Activated CD4-positive, alpha-beta T cell treated with anti-CD3 and anti-CD28 coated beads for 4 hours (primary cell): ENCODE data around the gene PEX14.

Experiments
- DNase-seq, 2 donors: peaks; one replicate each; pipeline ENCODE4 v3.0.0-alpha.2; 2020

Gene PEX14

DNA sequence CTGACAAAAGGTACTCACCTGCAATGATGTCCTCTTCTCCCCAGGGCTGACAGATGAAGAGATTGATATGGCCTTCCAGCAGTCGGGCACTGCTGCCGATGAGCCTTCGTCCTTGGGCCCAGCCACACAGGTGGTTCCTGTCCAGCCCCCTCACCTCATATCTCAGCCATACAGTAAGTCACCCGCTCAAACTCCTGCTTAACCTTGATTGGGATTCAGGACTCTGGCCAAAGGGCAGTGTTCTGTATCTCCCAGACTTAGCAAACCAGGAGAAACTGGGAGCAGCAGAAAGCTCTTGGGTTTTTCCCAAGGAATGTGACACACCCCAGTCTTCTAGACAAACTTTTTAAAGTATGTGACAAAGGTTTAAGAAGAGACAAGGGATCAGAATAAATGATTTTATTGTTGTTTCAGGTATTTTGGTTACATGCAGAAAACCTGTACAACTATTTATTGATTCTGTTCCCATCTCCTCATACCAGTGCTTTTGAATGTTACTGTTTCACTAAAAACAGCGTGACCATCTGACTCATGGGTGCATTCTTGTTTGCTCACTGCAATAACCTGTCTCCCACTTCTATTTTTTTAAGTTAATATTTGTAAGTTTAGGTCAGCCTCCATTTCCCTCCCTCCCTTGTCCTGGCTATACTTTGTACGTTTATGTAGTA is 124.6 kb downstream of the PEX14 start:
- DNase-seq = no peak

DNA sequence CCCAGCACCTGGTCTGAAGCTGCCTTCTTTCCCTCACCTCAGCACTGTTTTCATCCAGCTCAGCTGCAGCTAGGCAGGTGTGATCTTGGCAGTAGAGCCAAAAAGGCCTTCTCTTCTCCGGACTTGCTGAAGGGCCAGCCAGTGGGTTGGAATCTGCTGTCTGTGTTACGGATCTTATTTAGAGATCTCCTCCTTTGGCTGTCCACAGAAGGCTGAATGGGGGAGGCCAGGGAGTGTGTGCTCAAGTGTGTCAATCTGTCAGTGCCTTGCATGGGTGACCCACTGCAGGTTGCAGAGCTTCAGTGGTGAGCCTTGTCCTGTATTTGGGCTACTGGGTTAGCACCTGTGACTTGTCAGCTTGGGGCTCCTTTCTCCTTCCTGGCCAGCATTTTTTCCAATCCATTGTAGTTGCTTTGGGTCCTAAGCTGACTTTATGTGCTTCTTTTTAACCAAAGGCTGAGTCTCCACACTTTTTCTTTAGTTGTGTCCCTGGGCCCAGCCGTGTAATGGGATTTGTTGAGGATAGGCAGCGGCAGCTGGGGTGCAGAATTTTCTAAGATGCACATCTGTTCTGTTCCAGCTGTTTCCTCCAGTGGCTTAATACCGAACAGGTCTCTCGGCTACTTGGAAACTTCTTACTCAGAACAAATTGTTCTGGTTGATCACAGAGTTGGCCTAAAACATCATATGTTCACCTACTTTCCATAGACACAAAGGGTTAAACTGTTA is 126.8 kb downstream of the PEX14 start:
- DNase-seq = no peak

DNA sequence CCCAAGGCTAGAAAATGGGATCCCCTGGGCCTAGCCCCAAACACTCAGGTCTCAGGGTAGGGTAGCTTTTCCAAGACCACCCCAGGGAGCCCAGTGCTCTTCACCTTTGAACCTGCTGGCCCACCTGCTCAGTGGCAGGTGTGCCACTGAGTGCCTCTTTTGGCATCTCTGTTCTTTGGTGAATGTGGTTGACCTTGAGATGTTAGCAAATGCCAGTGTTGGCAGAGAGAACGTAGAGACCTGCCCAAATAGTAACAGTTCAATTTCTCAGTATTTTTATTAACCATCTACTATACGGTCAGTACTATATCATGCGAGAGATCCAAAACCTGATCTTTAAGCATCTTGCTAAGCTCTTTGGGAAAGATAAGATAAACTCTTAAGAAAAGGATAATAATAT is 128.2 kb downstream of the PEX14 start:
- no peak for DNase-seq

DNA sequence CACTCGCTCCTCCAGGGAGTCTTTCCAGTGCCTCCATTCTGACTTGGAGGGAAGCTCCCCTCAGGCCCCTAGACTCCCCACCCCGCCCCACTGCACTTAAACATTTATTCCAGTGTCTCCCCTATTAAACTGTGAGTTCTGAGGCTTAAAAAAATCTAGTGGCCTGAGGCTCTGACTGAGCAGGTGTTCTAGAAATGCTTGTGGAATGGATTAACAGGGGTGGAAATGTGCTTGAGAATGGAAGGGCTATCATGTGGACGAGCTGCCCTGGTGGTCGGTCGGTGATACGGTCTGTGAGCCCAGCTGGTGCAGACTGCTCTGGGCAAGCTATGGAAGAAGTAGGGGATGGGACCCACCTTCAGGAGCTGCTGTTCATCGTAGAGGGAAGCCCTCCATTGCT is 130.2 kb downstream of the PEX14 start:
- DNase-seq = no peak

DNA sequence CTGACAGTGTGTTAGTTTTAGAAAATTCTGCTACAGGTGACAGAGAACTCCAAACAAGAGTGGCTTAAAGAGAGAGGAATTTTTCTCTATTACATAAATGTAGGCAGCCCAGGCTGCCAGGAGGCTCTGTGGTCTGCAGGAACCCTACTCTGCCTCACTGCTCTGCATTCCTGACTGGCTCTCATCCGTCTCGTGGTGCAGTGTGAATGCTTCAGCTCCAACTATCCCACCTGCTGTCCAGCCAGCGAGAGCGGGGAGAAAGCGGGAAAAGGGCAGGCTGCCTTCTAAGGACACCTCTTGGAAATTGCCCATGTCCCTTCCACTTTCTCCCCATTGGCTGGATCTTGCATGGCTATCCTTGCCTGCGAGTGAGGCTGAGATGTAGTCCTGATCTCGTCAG is 131.3 kb downstream of the PEX14 start:
- DNase-seq = no peak

DNA sequence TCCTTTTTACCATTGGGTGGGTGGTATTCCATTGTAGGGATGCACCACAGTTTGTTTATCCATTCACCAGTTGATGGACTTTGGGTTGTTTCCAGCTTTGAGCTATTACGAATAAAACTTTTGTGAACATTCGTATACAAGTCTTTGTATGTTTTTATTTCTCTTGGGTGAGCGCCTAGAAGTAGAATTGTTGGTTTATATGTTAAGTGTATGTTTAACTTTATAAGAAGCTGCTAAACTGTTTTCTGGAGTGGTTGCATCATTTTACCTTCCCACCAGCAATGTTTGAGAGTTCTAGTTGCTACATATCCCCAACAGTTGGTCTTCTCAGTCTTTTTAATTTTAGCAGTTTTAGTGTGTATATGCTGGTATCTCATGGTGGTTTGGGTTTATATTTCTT is 132.5 kb downstream of the PEX14 start:
- DNase-seq = no peak

DNA sequence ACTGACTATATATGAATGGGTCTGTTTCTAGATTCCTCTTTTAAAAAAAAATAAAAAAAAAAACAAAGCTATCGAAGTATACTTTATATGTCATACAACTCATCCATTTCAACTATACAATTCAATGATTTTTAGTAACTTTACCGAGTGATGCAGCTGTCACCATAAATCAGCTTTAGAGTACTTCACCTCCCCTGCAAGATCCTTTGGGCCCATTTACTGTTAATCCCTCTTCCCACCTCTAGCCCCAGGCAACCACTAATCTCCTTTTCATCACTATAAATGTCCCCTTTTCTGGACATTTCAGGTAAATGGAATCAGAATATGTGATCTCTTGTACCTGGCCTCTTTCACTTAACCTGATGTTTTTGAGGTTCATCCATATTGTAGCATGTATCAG is 133.9 kb downstream of the PEX14 start:
- DNase-seq = no peak

DNA sequence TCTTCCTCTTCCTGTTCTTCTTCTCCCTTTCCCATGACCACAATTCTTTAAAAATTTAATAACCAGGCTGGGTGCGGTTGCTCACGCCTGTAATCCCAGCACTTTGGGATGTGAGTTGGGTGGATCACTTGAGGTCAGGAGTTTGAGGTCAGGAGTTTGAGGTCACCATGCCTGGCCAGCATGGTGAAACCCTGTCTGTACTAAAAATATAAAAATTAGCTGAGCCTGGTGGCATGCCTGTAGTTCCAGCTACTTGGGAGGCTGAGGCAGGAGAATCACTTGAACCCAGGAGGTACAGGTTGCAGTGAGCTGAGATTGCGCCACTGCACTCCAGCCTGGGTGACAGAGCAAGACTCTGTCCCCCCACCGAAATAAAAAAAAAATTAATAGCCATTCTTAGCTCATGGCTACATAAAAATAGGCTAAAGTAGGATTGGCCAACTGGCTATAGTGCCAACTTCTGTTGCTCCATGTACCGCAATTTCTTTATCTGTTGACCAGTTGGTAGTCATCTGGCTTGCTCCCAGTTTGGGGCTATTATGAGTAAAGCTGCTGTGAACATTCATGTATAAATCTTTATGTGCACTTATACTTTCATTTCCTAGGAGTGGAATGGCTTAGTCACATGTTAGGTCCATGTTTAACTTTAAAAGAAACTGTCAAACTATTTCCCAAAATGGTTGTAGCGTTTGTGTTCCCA is 136.3 kb downstream of the PEX14 start:
- no peak for DNase-seq

DNA sequence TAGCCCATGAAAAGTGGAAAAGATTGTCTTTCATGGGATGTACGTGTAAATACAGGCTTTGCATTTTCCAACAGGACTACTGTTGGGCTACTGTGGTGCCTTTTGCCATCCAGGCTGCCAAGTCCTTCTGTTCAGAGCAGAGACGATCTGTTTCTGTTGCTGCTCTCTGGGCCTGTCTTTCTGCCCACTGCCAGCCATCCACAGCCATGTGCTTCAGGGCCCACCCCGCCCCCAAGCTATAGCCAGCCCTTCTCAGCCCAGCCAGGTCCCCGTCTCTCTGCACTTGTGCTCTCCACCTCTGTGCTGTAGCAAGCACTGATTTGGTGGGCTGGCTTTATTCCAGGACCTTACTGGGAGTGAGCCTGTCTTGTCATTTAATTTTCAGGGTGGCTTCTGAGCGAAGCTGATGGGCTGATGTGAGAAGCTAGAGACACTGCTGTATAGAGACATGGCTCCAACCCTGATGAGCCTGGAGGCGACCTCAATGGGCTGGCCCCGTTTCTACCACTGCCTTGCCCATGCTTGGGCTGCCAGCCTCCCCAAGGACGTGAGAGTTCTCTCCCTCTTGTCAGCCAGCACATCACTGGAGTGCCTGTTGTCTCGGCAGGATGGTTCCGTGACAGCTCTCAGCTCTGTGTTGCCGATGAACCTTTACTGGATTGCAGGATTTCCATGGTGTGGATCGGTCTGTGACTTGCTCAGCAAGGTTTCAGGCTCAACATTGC is 137.8 kb downstream of the PEX14 start:
- no peak for DNase-seq

DNA sequence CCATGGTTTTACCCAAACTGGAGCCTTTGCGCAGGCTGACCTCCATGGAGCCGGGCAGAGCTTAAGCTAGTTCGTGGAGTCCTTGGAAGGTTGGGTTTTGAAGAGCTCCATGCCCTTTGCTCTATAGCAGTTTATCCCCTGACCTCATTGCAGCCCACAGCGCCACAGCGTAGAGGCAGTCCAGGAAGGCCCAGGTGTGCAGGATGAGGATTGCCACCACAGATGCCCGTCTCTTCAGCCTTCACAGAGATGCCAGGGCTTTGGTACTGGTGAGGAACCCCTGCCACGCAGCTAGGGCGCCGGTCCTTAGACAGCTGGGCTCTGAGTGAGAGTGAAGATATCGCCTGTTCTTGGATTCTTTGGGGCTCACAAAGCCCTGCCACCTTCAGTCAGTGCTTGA is 138.6 kb downstream of the PEX14 start:
- no peak for DNase-seq

DNA sequence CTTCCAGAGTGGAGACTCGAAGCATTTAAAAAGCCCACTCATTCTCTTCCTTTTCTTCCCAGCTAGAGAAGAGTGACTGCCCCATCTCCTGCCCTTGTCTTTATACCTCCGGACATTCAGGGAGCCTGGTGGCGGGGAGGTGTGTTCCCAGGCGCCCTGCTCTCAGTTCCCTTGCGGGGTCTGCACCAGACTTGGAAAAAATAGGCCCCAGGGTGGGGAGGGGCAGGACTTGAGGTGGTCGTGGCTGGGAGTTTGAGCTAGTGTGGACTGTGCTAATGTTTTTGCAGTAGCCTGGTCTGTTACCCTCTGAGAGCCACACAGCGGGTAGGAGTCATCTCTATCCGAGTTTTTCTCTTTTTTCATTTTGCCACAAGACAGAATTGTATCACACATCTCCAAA is 139.1 kb downstream of the PEX14 start:
- no peak for DNase-seq

DNA sequence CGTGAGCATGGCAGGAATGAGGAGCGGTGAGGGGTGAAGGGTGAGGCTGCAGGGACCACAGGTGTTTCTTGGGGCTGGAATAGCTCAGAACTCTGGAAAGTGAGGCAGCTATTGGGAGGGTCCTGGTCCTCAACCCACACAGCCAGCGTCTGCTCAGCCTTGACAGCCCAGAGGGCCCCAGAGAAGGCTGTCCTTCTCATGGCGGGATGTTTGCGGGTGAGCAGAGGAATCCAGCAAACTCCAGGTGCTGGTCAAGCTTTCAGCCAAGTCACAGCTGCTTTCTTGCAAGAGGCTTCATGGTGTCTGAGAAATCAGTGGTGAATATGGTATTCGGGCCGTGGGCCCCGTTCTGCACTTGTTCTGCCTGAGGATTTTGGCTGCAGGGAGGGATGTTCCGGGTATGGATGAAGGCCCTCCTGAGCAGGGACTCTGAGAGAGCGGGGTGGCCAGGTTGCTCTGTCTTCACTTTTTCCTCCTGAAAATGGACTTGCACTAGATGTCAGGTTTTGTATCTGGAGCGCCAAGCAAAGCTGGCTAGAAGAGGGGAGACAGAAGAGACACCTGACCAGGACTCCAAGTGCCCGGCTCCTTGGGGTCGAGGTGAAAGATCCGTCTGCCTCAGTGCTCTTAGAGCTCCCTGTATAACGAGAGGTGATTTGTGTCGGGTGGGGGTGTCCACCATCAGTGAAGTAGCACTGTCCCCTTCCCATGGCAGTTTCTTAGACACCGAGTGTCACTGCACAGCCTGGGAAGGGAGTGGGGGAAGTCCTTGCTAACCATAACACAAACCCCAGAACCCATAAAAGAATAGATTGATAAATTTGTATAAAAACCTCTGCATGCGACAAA is 139.9 kb downstream of the PEX14 start:
- no peak for DNase-seq

DNA sequence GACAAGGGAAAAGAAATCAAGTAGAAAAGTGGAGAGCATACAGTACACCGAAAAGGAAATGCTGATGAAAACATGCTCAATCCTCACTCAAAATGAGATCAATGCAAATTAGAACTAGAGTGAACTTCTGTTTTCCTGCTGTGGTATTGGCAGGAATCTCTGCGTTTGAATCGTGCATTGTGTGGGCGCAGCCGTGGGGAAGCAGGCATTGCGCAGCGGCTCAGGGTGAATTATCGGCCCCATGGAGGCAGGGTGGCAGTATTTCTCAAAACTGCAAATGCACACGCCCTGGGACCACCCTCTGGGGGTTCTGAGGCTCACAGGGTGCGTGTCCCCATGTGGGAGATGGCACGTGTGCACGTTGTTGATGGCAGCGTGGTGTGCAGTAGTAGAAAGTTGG is 140.6 kb downstream of the PEX14 start:
- no peak for DNase-seq

DNA sequence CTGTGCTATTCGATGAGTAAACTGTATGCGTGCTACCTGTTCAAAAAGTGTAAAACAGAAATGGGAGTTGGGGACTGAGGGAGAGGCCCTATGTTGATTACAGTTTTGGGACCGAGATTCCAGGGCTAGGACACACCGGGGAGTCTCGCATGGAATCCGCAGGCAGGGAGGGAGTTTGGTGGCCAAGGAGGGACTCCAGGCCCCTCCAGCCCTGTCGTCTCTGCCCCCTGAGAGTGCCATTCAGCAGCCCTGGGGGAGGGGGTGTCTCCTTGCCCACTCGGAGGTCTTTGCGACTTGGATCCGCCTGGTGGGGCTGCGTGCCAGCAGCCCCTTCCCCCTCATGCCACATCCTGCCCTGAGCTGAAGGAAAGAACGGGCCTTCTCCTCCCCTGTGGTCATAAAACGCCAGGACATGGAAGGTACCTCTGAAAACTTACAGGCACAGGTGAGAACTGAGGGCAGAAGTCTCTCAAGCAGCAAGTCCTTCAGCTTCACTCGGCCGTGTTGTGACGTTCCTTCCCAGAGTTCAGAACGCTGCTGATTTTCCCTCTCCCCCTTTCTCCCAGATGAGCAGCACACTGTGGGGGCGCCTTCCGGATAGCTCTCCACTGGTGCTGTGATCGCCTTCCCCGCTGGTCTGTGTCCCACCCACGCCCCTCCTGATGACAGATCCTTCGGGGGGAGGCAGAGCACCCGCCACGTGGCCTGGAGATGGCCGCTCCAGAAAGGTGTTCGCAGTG is 141.4 kb downstream of the PEX14 start:
- no peak for DNase-seq

DNA sequence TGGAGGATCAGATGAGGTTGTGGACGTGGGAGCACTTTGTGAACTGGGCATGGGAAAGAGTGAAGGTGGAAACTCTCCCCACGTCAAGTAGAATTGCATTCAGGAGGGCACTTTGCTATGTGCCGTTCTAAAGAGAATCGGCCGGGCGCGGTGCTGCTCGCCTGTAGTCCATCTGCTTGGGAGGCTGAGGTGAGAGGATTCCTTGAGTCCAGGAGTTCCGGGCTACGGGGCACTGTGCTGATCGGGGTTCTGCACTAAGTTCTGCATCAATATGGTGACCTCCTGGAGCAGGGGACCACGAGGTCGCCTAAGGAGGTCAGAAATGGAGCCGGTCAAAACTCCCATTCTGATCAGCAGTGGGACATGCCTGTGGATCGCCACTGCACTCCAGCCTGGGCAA is 141.9 kb downstream of the PEX14 start:
- no peak for DNase-seq

DNA sequence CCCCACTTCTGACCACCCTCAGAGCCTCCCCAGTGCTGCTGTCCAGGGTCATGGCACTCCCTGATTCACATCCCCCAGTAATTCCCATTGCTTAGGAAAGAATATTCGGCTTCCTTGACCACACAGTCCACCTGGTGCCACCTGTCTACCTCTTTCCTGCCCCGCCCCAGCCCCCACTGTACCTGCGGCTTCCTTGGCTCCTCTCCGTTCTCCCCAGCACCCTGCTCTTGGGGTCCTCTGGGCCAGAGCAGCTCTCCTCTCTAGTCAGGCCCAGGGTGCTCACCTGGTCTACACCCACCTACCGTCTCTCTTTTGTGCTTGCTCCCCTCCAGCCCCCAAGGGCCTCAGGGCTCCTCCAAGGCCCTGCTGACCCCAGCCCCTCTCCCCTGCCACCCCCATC is 142.6 kb downstream of the PEX14 start:
- no peak for DNase-seq

DNA sequence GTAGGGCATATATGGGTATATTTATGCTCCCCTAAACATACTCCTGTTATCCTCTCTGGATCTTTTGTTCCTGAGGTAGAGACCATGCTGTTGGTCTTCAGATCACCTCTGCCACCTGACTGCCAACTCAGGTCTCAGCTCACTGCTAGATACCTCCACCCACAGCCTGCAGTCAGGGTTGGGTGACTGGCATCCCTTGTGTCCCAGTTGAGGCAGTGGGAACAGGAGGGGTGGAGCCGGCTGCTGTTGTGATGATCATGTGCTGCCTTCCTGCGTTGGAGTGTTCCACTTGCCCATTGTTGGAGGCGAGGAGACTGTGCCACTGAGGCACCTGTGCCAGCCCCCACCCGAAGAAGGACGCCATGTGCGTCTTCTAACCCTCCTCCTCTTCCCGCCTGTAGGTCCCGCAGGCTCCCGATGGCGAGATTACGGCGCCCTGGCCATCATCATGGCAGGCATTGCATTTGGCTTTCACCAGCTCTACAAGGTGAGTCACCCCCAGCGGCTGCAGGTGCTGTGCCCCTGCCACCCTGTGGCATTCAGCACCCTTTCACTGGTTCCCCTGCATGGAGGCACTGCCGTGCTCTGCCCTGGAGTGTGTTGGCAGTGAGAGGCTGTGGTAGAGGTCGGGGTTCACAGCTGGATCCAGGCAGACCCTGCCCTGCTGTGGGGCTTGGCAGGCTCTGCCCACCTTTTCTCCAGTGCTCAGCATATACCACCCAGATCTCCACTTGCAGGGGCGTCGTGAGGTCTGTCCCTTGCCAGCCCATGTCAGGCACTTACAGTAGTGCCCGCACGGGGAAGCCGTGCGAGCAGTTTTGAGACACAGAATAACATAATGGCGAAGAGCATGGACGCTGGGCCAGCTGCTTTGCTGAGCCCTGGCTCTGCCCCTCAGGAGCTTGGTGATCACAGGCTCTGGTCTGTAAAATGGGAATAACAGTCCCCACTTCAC is 143.5 kb downstream of the PEX14 start:
- DNase-seq = no peak

DNA sequence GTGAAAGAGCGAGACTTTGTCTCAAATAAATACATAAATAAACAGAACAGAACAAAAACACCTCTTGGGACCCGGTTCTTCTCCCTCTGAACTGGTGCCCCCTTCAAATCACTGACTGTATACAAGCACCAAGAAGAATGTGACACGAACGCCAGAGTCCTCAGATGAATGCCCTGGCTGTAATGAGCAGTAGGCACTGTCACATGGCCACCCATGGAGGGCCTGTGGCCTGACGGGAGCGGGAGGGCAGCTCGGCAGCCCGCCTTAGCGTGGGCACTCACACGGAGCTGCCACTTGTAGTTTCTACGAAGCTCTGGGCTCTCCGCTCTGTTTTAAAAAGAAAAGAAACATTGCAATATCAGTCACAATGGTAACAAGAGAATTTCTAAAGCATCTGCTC is 146.0 kb downstream of the PEX14 start:
- no peak for DNase-seq

DNA sequence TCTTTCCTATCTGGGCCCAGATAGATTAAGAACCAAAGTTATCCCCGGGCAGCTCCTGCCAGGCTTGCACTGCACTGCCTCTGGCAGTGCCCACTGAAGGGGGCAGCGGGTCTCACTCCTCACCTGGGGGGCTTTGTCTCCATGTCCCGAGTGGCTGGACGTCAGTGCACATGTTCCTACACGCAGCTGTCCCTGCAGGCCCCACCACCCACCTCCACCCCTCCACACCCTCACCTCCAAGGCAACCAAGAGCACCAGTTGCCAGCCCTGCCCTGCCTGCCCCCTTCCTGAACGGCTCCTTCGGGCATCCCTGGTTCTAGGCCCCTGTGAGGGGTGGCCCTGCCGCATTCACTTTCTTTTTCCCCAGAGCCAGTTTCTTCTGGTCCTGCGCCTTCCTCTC is 147.2 kb downstream of the PEX14 start:
- DNase-seq = no peak

DNA sequence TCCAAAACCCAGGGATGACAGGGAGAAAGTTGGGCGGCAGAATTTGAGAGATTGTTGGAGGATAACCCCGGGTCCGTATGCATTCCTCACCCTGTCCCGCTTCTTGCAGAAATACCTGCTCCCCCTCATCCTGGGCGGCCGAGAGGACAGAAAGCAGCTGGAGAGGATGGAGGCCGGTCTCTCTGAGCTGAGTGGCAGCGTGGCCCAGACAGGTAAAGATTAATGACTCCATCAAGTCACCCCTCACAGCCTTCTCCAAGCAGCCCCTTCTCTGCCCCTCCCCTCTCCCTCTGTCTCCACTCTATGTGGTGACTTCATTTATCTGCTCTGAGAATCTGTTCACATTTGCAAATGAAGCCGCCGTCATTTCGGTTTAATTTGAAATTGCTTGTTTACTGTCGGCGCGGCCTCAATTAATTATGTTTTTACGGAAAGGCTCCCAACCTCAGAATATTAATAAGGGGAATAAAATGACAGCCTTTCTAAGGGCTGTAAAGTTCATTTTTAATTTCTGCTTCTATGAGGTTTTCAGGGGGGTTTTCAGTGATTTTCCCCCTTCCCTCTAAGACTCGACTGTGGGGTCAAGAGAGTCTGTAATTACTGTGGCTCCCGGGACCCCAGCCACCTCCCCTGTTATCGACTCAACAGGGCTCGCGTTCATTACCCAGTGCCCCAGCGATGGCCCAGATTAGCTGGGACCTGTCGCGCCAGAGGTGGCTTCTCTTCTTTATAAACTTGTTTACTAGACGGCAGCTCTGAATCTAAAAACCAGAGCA is 148.3 kb downstream of the PEX14 start:
- DNase-seq = no peak
